ENCODE results near the gene STX4.
"Not testable (repeated sequence)": the region's sequence is repeated elsewhere in the genome, so short reads cannot be mapped to it uniquely, and the experiment has no call there.

Gene STX4

DNA sequence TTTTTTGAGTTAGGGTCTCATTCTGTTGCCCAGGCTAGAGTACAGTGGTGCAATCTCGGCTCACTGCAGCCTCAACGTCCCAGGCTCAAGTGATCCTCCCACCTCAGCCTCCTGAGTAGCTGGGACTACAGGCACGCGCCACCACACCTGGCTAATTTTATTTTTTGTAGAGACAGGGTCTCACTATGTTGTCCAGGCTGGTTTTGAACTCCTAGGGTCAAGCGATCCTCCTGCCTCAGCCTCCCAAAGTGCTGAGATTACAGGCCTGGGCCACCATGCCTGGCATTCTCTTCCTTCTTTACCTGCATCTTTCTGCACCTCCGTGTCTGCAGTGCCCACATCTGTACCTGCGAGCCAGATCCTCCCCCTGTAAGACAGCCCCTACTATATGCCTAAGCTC, 21.5 kb upstream of the STX4 start:
- not testable (repeated sequence) for H3K4me3 ChIP-seq (ENCODE audit: low read length); DNase-seq (ENCODE audit: low read depth, low spot score)

GRCh38 chr16:31013292-31013691, 20.1 kb upstream of the STX4 start:
- not testable (repeated sequence) for H3K4me3 ChIP-seq (ENCODE audit: low read length); DNase-seq (ENCODE audit: low read depth, low spot score)

DNA sequence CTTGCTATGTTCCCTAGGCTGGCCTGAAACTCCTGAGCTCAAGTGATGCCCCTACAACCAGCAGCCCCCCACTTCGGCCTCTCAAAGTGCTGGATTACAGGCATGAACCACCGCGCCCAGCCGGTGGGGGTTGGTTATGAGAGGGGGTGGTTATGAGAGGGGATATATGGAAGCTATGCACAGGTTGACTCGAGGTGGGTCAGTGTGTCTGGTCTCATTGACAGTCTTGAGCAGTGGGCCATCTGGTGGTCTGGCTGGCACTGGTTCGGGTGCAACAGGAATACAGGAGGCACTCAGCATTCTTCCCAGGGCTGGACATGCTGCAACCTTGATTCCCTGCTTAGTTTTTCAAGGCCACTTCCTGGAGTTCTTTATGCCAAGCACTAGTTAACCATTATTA, 17.3 kb upstream of the STX4 start:
- no peak for DNase-seq (ENCODE audit: low read depth, low spot score)
- H3K4me3 ChIP-seq (ENCODE audit: low read length) = no peak overlapping the region

- not testable (repeated sequence) for DNase-seq (ENCODE audit: low read depth, low spot score); H3K4me3 ChIP-seq (ENCODE audit: low read length)
These were observed 15.6 kb upstream of the STX4 start for GRCh38 chr16:31017756-31018155.

DNA sequence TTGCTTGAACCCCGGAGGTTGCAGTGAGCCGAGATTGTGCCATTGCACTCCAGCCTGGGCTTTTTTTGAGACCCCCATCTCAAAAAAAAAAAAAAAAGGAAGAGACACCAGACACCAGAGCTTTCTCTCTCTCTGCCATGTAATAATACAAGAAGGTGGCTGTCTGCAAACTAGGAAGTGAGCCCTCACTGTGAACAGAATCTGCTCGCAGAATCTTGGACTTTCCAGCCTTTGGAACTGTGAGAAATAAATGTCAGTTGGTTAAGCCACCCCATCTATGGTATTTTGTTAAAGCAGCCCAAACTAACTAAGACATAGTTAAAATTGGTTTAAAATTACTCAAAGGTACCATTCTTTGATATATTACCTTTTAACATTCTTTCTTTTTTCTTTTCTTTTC, 12.8 kb upstream of the STX4 start:
- H3K4me3 ChIP-seq (ENCODE audit: low read length) = no peak overlapping the region
- no peak for DNase-seq (ENCODE audit: low read depth, low spot score)

- H3K4me3 ChIP-seq (ENCODE audit: low read length) = no peak overlapping the region
- no peak for DNase-seq (ENCODE audit: low read depth, low spot score)
These were observed 10.7 kb upstream of the STX4 start for GRCh38 chr16:31022544-31023251.

DNA sequence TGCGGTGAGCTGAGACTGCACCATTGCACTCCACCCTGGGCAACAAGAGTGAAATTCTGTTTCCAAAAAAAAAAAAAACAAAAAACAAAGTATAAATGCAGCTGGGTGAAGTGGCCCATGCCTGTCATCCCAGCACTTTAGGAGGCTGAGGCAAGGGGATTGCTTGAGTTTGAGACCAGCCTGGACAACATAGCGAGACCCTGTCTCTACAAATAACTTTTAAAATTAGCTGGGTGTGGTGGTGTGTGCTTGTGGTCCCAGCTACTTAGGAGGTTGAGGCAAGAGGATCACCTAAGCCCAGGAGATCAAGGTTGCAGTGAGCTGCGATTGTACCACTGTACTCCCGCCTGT, 10.1 kb upstream of the STX4 start:
- no peak for DNase-seq (ENCODE audit: low read depth, low spot score)
- no peak overlapping the region for H3K4me3 ChIP-seq (ENCODE audit: low read length)

DNA sequence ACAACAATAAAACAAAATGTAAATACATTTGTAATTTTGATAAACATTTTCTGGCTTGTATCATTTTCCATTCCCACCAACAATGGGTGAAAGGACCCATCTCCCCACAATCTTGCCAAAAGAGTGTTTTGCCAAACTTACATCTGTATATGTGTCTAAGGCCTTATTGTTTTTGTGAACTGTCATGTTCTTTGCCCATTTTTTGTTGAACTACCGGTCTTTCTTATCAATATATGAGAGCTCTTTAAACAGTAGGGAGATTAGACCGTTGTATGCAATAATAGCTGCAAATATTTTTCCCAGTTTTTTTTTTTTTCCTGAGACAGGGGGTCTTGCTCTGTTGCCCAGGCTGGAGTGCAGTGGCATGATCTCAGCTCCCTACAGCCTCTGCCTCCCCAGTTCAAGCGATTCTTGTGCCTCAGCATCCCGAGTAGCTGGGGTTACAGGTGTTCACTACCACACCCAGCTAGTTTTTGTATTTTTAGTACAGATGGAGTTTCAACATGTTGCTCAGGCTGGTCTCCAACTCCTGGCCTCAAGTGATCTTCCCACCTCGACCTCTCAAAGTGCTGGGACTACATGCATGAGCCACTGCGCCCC, 9.6 kb upstream of the STX4 start:
- no peak for DNase-seq (ENCODE audit: low read depth, low spot score)

DNA sequence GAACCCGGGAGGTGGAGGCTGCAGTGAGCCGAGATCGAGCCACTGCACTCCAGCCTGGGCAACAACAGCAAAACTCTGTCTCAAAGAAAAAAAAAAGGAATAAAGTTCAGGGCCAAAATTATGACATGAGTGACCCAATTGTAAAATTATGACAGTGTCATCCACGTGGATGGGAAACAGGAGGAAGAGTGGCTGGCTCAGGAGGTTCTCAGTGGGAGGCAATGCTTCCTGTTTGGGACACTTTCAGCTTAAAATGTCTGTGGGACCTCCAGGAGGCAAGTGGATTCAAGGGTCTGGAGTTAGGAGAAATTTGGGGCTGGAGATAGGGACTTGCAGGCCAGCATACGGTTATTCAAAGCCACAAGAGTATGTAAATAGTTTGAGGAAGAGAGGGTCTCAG, 8.0 kb upstream of the STX4 start:
- no peak overlapping the region for H3K4me3 ChIP-seq (ENCODE audit: low read length)
- no peak for DNase-seq (ENCODE audit: low read depth, low spot score)

More for the DNA sequence above, 9.6 kb upstream of the STX4 start:
- H3K4me3 ChIP-seq (ENCODE audit: low read length) = no peak overlapping the region

GRCh38 chr16:31029272-31029671, 4.1 kb upstream of the STX4 start:
- no peak for DNase-seq (ENCODE audit: low read depth, low spot score)
- no peak overlapping the region for H3K4me3 ChIP-seq (ENCODE audit: low read length)

GRCh38 chr16:31031276-31031675, 2.1 kb upstream of the STX4 start:
- no peak for DNase-seq (ENCODE audit: low read depth, low spot score)
- H3K4me3 ChIP-seq (ENCODE audit: low read length) = no peak overlapping the region

DNA sequence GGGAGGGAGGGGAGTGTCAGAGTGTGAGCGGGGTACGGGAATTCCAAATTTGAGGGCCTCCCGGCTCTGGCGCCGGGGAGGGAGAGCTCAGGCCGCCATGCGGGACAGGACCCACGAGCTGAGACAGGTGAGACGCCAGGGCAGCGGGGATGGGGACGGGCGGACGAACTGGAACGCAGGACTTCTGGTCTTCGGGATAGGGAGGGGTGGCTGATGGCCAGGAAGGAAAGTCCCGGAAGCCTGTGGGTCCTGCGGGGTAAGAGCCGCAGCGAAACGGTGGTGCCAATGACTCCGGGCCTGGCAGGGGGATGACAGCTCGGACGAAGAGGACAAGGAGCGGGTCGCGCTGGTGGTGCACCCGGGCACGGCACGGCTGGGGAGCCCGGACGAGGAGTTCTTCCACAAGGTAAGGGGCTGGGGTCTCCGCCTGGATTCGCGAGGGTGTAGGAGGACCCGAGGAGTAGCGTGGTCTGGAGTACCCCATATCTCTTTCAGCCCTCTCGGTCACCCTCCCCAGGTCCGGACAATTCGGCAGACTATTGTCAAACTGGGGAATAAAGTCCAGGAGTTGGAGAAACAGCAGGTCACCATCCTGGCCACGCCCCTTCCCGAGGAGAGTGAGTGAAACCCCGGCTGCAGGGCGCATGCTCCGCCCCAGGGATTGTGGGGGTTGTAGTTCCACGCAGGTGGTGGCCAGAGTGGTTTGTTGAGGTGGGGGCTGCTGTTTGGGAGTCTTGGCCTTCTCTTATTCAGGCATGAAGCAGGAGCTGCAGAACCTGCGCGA, 543 bp downstream of the STX4 start:
- peak overlapping the region; percentile 94 for H3K4me3 ChIP-seq (ENCODE audit: low read length)
- DNase-seq (ENCODE audit: low read depth, low spot score) = peak; percentile 64

- H3K4me3 ChIP-seq (ENCODE audit: low read length) = no peak overlapping the region
- DNase-seq (ENCODE audit: low read depth, low spot score) = no peak
These were observed 3.3 kb downstream of the STX4 start for GRCh38 chr16:31036691-31037090.

GRCh38 chr16:31038993-31039392, 5.6 kb downstream of the STX4 start:
- no peak for DNase-seq (ENCODE audit: low read depth, low spot score)

DNA sequence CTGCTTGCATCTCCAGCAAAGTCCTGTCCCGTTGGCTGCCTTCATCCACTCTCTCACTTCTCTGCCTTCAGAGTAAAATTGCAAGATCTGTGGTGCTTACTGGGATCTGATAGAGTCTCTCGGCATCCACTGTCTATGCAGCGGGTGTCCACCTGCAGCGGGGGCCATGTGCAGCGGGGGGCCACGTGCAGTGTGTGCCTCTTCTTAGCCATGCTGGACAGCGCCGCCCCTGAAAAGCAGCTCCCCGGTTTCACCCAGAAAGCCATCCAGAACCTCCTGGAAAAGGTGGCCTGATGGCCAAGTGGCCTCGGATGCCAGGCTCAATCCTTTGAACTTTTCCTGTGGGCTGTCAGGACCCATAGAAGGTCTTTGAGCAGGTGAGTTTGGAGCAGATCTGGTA, 9.5 kb downstream of the STX4 start:
- H3K4me3 ChIP-seq (ENCODE audit: low read length) = no peak overlapping the region
- no peak for DNase-seq (ENCODE audit: low read depth, low spot score)

More at GRCh38 chr16:31038993-31039392, 5.6 kb downstream of the STX4 start:
- no peak overlapping the region for H3K4me3 ChIP-seq (ENCODE audit: low read length)

GRCh38 chr16:31043352-31043751, 10.0 kb downstream of the STX4 start:
- H3K4me3 ChIP-seq (ENCODE audit: low read length) = no peak overlapping the region
- no peak for DNase-seq (ENCODE audit: low read depth, low spot score)

- DNase-seq (ENCODE audit: low read depth, low spot score) = no peak
These were observed 10.6 kb downstream of the STX4 start for GRCh38 chr16:31043898-31044481.

DNA sequence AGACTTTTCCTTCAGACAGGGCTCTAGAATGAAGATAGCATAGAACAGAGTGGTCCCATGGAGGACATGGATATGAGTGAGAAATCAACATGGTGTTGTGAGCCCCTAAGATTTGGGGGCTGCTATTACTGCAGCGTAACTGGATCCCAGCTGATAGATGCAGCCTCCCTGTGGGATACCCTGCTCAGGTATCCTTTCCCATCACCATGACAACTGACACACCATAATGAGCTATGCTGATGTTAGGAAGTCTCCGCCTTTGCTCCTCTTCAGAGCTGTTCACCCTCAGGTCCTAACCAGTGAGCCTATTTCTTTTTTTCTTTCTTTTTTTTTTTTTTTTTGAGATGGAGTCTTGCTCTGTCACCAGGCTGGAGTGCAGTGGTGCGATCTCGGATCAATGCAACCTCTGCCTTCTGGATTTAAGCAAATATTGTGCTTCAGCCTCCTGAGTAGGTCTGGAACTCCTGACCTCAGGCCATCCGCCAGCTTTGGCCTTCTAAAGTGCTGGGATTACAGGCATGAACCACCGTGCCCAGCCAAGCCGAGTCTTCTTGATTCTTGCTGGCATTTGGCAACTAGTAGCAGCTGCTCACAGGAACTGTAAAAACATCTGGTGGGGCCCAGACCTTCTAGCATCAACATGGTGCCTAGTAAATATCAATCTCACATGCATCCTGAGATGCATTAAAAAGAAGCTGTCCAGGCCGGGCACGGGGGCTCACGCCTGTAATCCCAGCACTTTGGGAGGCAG, 17.1 kb downstream of the STX4 start:
- no peak overlapping the region for H3K4me3 ChIP-seq (ENCODE audit: low read length)
- no peak for DNase-seq (ENCODE audit: low read depth, low spot score)

More at GRCh38 chr16:31043898-31044481, 10.6 kb downstream of the STX4 start:
- H3K4me3 ChIP-seq (ENCODE audit: low read length) = no peak overlapping the region

DNA sequence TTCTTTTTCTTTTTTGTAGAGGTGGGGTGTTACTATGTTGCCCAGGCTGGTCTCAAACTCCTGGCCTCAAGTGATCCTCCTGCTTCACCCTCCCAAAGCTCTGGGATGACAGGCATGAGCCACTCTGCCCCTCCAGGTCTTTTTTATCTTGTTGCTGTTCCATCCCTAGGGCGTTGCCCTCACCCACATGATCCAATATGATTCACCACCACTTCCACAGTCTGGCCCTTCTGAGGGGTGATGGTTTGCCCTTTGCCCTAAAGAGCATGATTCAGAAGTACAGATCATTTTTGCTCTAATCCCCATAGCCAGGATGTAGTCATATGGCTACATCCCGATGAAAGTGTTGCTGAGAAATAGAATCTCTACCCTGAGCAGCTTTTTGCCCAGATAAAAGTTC, 18.8 kb downstream of the STX4 start:
- no peak overlapping the region for H3K4me3 ChIP-seq (ENCODE audit: low read length)
- no peak for DNase-seq (ENCODE audit: low read depth, low spot score)

Measured in Jurkat, Clone E6-1 (cell line).